GM21423 (cell line): ENCODE data around the gene LNPK.
"Not testable (repeated sequence)": the region's sequence is repeated elsewhere in the genome, so short reads cannot be mapped to it uniquely, and the experiment has no call there.

Source experiments
- ATAC-seq: cut with Tn5 transposase; IDR thresholded peaks from one replicate; pipeline ENCODE4 v1.9.1; 2021; ENCODE audit warnings: mild to moderate bottlenecking, moderate library complexity; ENCODE audit not compliant: unreplicated experiment

LNPK gene

GRCh38 chr2:175913849-175914743, 88.0 kb downstream of the LNPK start:
- not testable (repeated sequence) for ATAC-seq

GRCh38 chr2:175913267-175913666, 88.8 kb downstream of the LNPK start:
- not testable (repeated sequence) for ATAC-seq

GRCh38 chr2:175904035-175904434, 98.0 kb downstream of the LNPK start:
- no peak for ATAC-seq

GRCh38 chr2:175903384-175903936, 98.6 kb downstream of the LNPK start:
- no peak for ATAC-seq

GRCh38 chr2:175895957-175896356, 106.1 kb downstream of the LNPK start:
- ATAC-seq, result not testable (repeated sequence)

GRCh38 chr2:175892046-175892445, 110.0 kb downstream of the LNPK start:
- ATAC-seq, result no peak

GRCh38 chr2:175890636-175891242, 111.3 kb downstream of the LNPK start:
- ATAC-seq, result no peak

GRCh38 chr2:175889701-175890302, 112.3 kb downstream of the LNPK start:
- no peak for ATAC-seq

- no peak for ATAC-seq
Measured at GRCh38 chr2:175887776-175888175, 114.3 kb downstream of the LNPK start.

- no peak for ATAC-seq
Measured at GRCh38 chr2:175884697-175885393, 117.2 kb downstream of the LNPK start.

GRCh38 chr2:175883586-175884194, 118.4 kb downstream of the LNPK start:
- ATAC-seq, result no peak

- no peak for ATAC-seq
Measured at GRCh38 chr2:175879679-175880078, 122.4 kb downstream of the LNPK start.

- ATAC-seq, result no peak
Measured at GRCh38 chr2:175877845-175878544, 124.1 kb downstream of the LNPK start.

GRCh38 chr2:175874291-175874690, 127.8 kb downstream of the LNPK start:
- ATAC-seq, result no peak
